Measurements from ENCODE around the gene MKNK1.

Gene MKNK1

DNA sequence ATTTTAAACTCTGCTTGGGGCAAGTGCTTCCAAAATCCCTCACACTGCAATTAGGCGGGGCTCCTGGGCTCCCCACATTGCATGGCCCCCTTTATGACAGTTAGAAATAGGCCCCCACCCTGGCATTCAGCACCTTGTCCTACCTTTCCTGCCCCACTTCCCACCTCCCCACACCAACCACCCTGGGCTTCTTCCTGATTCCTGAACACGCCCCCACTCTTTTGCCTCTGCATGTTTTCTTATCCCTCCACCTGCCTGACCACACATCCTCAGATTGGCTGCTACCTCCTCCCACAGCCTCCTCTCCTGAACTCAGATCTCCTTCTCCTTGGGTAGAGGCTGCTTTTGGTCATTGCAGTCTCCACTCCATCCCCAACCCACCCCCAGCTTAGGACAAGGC lies 11.0 kb upstream of the MKNK1 start:
- no peak for DNase-seq (ENCODE audit: low read depth)
- TF ChIP-seq, protein P1, sequence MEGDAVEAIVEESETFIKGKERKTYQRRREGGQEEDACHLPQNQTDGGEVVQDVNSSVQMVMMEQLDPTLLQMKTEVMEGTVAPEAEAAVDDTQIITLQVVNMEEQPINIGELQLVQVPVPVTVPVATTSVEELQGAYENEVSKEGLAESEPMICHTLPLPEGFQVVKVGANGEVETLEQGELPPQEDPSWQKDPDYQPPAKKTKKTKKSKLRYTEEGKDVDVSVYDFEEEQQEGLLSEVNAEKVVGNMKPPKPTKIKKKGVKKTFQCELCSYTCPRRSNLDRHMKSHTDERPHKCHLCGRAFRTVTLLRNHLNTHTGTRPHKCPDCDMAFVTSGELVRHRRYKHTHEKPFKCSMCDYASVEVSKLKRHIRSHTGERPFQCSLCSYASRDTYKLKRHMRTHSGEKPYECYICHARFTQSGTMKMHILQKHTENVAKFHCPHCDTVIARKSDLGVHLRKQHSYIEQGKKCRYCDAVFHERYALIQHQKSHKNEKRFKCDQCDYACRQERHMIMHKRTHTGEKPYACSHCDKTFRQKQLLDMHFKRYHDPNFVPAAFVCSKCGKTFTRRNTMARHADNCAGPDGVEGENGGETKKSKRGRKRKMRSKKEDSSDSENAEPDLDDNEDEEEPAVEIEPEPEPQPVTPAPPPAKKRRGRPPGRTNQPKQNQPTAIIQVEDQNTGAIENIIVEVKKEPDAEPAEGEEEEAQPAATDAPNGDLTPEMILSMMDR (conservative IDR thresholded peaks at IDR 0.05; ENCODE audit: low read length) = no peak
- peak overlapping the region; percentile 88 for H3K4me3 ChIP-seq (ENCODE audit: low read length)

DNA sequence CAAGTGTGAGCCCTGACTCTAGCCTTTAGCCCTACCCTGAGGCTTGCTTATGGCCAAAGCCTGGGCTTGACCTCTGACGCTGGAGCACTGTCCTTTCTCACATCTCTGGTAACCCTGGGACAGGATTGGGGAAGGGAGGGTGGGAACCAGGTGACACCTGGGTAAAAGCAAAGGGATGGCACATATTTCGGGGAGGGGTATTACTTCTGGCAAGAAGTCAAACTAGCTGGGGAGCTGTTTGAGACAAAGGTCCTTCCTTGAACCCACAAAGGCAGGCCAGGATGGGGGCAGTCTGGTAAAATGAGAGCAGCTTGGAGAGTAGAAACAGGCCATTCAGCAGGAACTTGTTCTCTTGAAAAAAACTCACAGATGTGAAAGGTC lies 10.5 kb upstream of the MKNK1 start:
- no peak for DNase-seq (ENCODE audit: low read depth)
- no peak overlapping the region for H3K4me3 ChIP-seq (ENCODE audit: low read length)
- TF ChIP-seq, protein P1 (conservative IDR thresholded peaks at IDR 0.05; ENCODE audit: low read length) = no peak

DNA sequence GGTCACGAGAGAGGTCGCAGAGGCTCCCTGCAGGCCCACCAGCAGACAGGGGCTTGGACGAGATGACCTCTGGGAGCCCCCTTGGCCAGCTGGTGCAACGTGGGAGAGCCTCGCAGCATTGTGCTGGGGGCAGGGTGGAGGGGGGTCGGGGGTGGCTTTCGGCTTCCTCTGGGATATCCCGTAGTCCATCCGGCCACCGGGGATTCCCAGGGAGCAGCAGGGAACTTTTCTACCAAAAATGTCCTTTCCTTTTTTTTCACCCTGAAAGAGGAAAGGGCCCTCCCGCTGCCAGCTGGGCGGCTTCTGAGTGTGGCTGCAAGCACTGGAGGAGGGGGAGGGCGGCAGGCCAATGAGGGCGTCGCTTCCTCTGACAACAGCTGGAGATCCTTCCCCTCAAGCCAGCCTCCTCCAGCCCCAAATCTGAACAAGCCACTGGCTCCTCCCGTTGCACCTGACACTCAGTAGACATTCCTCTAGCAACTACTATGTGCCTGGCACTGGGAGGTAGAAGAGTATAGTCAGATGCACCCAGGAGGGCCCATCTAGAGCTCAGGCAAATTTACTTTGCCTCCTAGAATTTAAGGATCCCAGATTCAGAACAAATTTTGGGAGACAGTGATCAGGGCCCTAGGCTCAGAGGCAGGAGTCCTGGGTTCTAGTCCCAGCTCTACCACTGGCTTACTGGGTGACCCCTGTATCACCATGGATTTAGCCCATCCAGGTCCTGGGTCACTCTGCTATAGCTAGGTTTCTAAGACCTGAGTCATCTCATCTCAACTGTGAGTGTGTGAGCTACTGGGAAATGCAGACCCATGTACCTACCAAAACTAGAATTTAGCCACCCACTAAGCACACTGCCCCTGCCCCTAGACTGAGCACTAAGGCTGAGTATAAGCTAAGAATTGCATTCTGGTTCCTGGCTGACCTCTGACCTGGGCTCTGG lies 9.9 kb upstream of the MKNK1 start:
- TF ChIP-seq, protein P1 (conservative IDR thresholded peaks at IDR 0.05; ENCODE audit: low read length) = no peak
- H3K4me3 ChIP-seq (ENCODE audit: low read length) = no peak overlapping the region; the same call in 1 of the 2 replicates
- peak; percentile 83 for DNase-seq (ENCODE audit: low read depth)

DNA sequence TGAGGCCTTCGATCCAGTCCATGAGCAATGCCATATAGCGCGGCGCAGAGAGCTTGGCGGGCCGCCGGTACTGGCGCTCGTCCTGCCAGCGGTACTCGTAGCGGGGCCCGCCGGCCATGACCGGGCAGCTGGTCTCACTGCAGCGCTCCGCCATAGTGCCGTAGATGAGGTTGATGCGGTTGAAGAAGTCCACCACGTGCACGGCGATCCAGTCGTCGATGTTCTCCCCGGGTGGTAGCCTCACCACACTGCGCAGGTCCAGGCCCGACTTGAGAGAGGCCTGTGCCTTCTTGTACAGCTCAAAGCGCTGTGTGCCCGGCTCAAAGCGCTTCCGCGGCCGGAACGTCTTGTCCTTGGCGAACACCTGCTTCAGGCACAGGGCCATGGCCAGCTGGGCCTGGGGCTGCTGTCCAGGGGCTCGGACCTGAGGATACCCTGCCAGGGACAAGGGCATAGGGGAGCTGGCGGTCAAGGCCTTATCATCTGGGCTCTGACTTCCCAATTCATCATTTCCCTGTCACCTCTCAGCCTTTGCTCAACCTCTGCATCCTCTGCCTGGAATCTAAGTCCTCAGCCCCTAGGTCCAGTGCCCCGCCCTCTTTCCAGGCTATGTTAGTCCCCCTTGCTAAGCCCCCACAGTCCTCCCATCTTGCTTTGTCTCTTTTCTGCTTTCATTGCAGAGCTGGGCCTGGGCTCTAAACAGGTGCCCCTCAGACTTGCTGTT lies 9.0 kb upstream of the MKNK1 start:
- DNase-seq (ENCODE audit: low read depth) = no peak
- TF ChIP-seq, protein P1 (conservative IDR thresholded peaks at IDR 0.05; ENCODE audit: low read length) = no peak

DNA sequence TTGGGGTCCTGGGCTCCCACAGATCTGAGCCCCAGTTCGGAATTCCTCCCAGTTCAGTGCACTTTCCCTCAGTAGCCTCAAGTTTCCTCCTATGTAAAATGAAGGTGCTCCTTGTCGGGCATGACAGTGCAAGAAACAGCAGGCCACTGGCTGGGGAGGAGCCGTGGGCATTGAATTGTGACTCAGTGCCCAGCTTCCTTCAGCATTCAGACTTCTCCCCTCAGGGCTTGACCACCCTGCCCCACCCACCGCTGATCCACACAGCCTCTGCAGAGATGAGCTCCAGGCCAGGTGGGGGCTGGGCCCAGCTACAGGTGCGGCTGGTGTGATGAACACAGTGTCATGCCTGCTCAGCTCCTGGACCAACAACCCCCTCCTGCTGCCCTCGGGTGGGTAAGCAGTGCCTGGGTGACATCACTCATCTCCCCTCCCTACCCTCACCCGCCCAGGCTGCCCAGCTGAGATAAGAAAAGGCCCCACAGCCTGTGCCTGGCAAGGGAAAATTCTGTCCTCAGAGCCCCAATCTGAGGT lies 7.7 kb upstream of the MKNK1 start:
- DNase-seq (ENCODE audit: low read depth) = no peak
- H3K4me3 ChIP-seq (ENCODE audit: low read length) = no peak overlapping the region
- TF ChIP-seq, protein P1 (conservative IDR thresholded peaks at IDR 0.05; ENCODE audit: low read length) = no peak

More for the DNA sequence above, 9.0 kb upstream of the MKNK1 start:
- no peak overlapping the region; the same call in 1 of the 2 replicates for H3K4me3 ChIP-seq (ENCODE audit: low read length)

DNA sequence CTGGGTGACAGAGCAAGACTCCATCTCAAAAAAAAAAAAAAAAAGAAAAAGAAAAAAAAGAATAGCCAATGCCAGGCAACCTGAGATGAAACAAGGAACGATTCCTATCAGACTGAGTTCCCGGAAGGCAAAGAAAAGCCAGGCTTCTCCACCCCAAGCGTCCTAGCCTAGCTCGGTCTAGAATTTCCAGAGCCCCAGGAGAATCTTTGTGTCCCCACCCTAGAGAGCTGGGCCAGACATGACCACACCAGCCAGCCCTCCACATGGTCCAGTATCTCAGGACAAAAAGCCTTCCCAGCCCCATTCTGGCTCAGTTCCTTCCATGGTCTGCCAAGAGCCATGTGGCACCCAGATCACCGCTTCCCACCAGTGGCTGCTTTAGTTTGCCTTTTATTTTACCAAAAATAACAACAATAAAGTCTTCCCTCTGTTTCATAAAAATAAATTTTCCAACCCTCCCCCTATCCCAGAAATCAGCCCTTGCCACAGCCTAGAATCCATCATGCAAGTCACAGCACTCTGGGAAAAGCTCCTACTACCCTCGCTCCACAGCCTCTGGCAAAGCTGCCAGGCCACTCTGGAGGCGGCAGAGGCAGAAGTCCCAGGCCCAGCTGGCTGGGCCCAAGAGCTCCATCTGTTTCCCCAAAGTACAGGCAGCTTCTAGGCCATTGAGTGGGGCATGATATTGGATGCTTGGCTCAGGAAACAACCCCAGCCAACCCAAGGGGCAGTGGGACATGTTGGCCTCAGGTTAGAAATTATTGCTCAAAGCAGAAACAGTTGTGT lies 3.5 kb upstream of the MKNK1 start:
- DNase-seq (ENCODE audit: low read depth) = no peak
- TF ChIP-seq, protein P1 (conservative IDR thresholded peaks at IDR 0.05; ENCODE audit: low read length) = no peak
- H3K4me3 ChIP-seq (ENCODE audit: low read length) = no peak overlapping the region
